A549 (cell line): Measurements from ENCODE around the gene SEC14L6.

Experiments used
- CTCF ChIP-seq: fragments of >200 bp; sonication (Bioruptor Twin); formaldehyde crosslinking; IDR thresholded peaks from 3 replicates; pipeline ENCODE4 v1.5.1; 2016
- ELK1 ChIP-seq: fragments of 150-350 bp; IDR thresholded peaks from 2 replicates; pipeline ENCODE4 v1.6.1; 2014; ENCODE audit warnings: low read depth, mild to moderate bottlenecking, low read length
- NFE2L2 ChIP-seq: fragments of 150-350 bp; conservative IDR thresholded peaks from 2 replicates; pipeline ENCODE4 v1.6.1; 2014; ENCODE audit warnings: low read length
- PHF8 ChIP-seq: fragments of 200-600 bp; sonication (generic); IDR thresholded peaks from 2 replicates; pipeline ENCODE4 v1.6.1; 2016; ENCODE audit warnings: low read depth, mild to moderate bottlenecking, antibody characterized with exemption, moderate library complexity, borderline replicate concordance
- RARB ChIP-seq: fragments of 250-450 bp; sonication (Bioruptor Pico); IDR thresholded peaks from 2 replicates; pipeline ENCODE4 v1.8.0; 2021; ENCODE audit warnings: mild to moderate bottlenecking, moderate library complexity
- RCOR1 ChIP-seq: fragments of 150-350 bp; IDR thresholded peaks from 2 replicates; pipeline ENCODE4 v1.6.1; 2014; ENCODE audit warnings: antibody characterized with exemption, low read length, low read depth
- REST ChIP-seq: fragments of 200-600 bp; sonication (generic); IDR thresholded peaks from 2 replicates; pipeline ENCODE4 v1.6.1; 2016; ENCODE audit warnings: antibody characterized with exemption, mild to moderate bottlenecking, moderate library complexity

GRCh38 chr22:30559889-30560288 is 13.3 kb upstream of the SEC14L6 start:
- TF ChIP-seq REST (no peak), RARB (no peak), NFE2L2 (no peak), ELK1 (no peak), PHF8 (no peak), CTCF (no peak), RCOR1 (no peak)
